ENCODE data around the gene XIRP2.

Gene XIRP2

DNA sequence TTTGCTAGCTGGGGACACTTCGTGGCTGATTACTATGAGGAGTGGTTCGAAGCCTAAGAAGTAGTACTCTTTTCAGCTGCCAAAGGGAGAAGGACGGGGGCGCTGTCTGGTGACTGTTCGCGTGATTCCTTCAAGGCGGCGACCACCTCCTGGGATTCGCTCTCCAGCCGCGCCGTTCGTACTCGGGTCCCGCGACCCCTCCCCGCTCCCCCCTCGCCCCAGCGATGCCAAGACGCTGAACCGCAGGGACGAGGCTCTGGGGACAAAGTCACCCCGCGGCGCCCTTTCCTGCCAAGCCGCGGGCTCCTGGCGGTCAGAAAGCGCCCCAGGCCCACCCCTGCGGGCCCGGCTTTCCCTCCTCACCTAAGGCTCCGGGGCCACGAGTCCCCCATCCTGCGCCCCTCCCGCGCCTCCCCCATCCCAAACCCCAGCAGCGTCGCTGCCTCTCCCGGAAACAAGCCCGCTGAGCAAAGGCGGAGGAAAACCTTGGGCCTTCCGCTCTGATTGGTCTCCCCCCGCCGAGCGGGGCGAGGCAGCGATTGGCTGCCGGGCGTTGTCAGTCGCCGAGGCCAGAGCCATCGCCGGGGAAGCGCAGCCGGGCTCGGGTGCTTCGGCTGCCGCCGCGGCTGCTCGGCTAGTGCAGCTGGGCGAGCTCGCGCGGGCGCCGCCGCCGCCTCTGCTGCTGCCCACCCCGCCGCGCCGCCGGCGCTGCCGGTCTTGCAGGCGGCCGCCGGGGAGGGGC, 404.3 kb downstream of the XIRP2 start, which contains the start of gene B3GALT1:
Gene B3GALT1, plus strand, starts transcription at position 572 of the 742 bp plus-strand sequence.
- H3K36me3 ChIP-seq (ENCODE audit: insufficient read depth, low read length): no peaks in the 10 kb centered on the region
- peak within 1 kb of the TSS; percentile 69; the same call in 1 of the 2 replicates for H3K27ac ChIP-seq
- no peak for DNase-seq (ENCODE audit: low read depth, low spot score)
- no peaks in the 10 kb centered on the region for H3K9me3 ChIP-seq (ENCODE audit: low read depth, low read length)
- peak within 1 kb of the TSS; percentile 92 for H3K4me3 ChIP-seq
- peak within 1 kb of the TSS; percentile 77 for H3K9ac ChIP-seq (ENCODE audit: insufficient read length)
- TF ChIP-seq POLR2AphosphoS5 (IDR thresholded peaks at IDR 0.05; ENCODE audit: borderline replicate concordance, low read depth, low read length) (peak; percentile 73), EZH2 (IDR thresholded peaks at IDR 0.05) (no peak), FOXP2 (optimal IDR thresholded peaks at IDR 0.05; ENCODE audit: control extremely low read depth, extremely low read length, insufficient read depth) (peak; percentile 37)

DNA sequence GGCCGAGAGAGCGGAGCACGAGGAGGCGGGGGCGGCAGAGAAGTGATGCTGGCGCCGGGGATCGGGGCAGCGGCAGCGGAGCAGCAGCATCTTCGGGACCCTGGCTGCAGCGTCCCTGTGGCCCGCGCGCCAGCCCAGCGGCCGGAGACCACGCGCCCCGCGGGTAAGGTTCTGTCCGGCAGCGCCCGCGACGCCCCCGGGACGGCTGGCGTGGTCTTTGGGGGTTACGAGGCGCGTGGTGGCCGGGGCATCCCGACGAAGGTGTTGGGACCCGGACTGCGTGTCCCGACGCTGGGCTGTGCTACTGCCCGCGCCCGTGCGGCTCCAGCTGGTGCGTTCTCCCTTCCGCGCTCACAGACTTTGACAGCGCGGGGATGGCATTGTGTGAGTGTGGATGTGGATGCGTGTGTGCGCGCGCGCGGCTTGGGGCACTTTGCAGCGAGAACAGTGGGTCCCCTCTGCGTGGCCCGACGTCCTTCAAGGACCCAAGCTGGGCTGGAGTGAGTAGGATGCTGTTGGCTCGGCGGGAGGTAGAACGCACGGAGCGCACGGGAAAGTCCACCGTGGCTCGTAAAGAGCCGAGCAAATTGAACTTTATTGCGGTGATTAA, 405.0 kb downstream of the XIRP2 start:
- Histone ChIP-seq H3K4me3 (peak overlapping the region; percentile 92), H3K9ac (ENCODE audit: insufficient read length) (no peak overlapping the region)

GRCh38 chr2:167293943-167294775, 405.9 kb downstream of the XIRP2 start:
- no peak for DNase-seq (ENCODE audit: low read depth, low spot score)
- TF ChIP-seq EZH2 (IDR thresholded peaks at IDR 0.05) (no peak), FOXP2 (optimal IDR thresholded peaks at IDR 0.05; ENCODE audit: control extremely low read depth, extremely low read length, insufficient read depth) (no peak), POLR2AphosphoS5 (IDR thresholded peaks at IDR 0.05; ENCODE audit: borderline replicate concordance, low read depth, low read length) (no peak)
- Histone ChIP-seq H3K36me3 (ENCODE audit: insufficient read depth, low read length) (no peaks in the 10 kb centered on the region), H3K27ac (no peak overlapping the region), H3K9me3 (ENCODE audit: low read depth, low read length) (no peaks in the 10 kb centered on the region), H3K9ac (ENCODE audit: insufficient read length) (no peak overlapping the region), H3K4me3 (peak overlapping the region; percentile 92)

More for the DNA sequence above, 405.0 kb downstream of the XIRP2 start:
- DNase-seq (ENCODE audit: low read depth, low spot score): no peak
- no peak overlapping the region for H3K27ac ChIP-seq
- no peaks in the 10 kb centered on the region for H3K9me3 ChIP-seq (ENCODE audit: low read depth, low read length)
- H3K36me3 ChIP-seq (ENCODE audit: insufficient read depth, low read length): no peaks in the 10 kb centered on the region
- TF ChIP-seq FOXP2 (optimal IDR thresholded peaks at IDR 0.05; ENCODE audit: control extremely low read depth, extremely low read length, insufficient read depth) (no peak), EZH2 (IDR thresholded peaks at IDR 0.05) (no peak), POLR2AphosphoS5 (IDR thresholded peaks at IDR 0.05; ENCODE audit: borderline replicate concordance, low read depth, low read length) (no peak)

GRCh38 chr2:167294776-167295140, 406.5 kb downstream of the XIRP2 start:
- Histone ChIP-seq H3K27ac (no peak overlapping the region), H3K9ac (ENCODE audit: insufficient read length) (no peak overlapping the region), H3K9me3 (ENCODE audit: low read depth, low read length) (no peaks in the 10 kb centered on the region), H3K36me3 (ENCODE audit: insufficient read depth, low read length) (no peaks in the 10 kb centered on the region), H3K4me3 (peak overlapping the region; percentile 92)
- no peak for DNase-seq (ENCODE audit: low read depth, low spot score)
- TF ChIP-seq FOXP2 (optimal IDR thresholded peaks at IDR 0.05; ENCODE audit: control extremely low read depth, extremely low read length, insufficient read depth) (no peak), EZH2 (IDR thresholded peaks at IDR 0.05) (no peak), POLR2AphosphoS5 (IDR thresholded peaks at IDR 0.05; ENCODE audit: borderline replicate concordance, low read depth, low read length) (no peak)

DNA sequence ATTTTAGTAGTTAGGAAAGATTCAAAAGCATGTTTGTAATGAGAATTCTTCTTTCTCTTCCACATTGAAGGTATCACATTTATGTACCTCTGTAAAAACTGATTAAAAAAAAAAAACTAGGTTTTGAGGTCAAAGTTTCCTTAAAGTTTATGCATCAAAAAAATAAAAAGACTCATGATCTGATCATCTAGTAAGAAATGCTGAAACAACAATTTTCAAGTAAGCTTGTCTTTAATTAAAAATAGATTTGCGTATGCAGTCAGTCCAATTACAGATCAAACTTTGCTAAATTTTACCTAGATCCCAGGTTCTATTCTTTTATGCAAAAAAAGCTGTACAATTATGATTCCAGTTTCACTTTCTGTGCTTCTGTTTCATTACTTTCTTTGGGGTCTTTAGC, 409.0 kb downstream of the XIRP2 start:
- H3K9me3 ChIP-seq (ENCODE audit: low read depth, low read length): no peaks in the 10 kb centered on the region
- TF ChIP-seq POLR2AphosphoS5 (IDR thresholded peaks at IDR 0.05; ENCODE audit: borderline replicate concordance, low read depth, low read length) (no peak), FOXP2 (optimal IDR thresholded peaks at IDR 0.05; ENCODE audit: control extremely low read depth, extremely low read length, insufficient read depth) (no peak), EZH2 (IDR thresholded peaks at IDR 0.05) (no peak)
- H3K27ac ChIP-seq: no peak overlapping the region
- no peak for DNase-seq (ENCODE audit: low read depth, low spot score)
- H3K4me3 ChIP-seq: no peak overlapping the region
- no peaks in the 10 kb centered on the region for H3K36me3 ChIP-seq (ENCODE audit: insufficient read depth, low read length)
- no peak overlapping the region for H3K9ac ChIP-seq (ENCODE audit: insufficient read length)

- no peak for TF ChIP-seq EZH2 (IDR thresholded peaks at IDR 0.05)
- no peak for TF ChIP-seq POLR2AphosphoS5 (IDR thresholded peaks at IDR 0.05; ENCODE audit: borderline replicate concordance, low read depth, low read length)
- TF ChIP-seq FOXP2 (optimal IDR thresholded peaks at IDR 0.05; ENCODE audit: control extremely low read depth, extremely low read length, insufficient read depth): no peak
- H3K36me3 ChIP-seq (ENCODE audit: insufficient read depth, low read length): no peaks in the 10 kb centered on the region
- no peak for DNase-seq (ENCODE audit: low read depth, low spot score)
- H3K9ac ChIP-seq (ENCODE audit: insufficient read length): no peak overlapping the region
- no peak overlapping the region for H3K27ac ChIP-seq
- no peaks in the 10 kb centered on the region for H3K9me3 ChIP-seq (ENCODE audit: low read depth, low read length)
- no peak overlapping the region for H3K4me3 ChIP-seq
Observed at GRCh38 chr2:167298017-167298416, 409.7 kb downstream of the XIRP2 start.

Data from SK-N-MC (cell line).